Astrocyte (in vitro differentiated cells and primary cell): ENCODE data around the gene SPATA13.

Source experiments
- CTCF ChIP-seq: IDR thresholded peaks from 2 replicates; pipeline ENCODE4 v1.5.1; 2011; ENCODE audit warnings: low read depth, mild to moderate bottlenecking, inconsistent platforms, low read length, moderate library complexity; ENCODE audit not compliant: insufficient read depth
- EZH2 ChIP-seq: IDR thresholded peaks from 2 replicates; pipeline ENCODE4 v1.6.1; 2012; ENCODE audit warnings: mild to moderate bottlenecking, low read length, inconsistent platforms; ENCODE audit not compliant: insufficient read depth

- no peak for TF ChIP-seq CTCF
- no peak for TF ChIP-seq EZH2
Observed at GRCh38 chr13:24241336-24241735, 80.8 kb downstream of the SPATA13 start.
